K562 (cell line): ENCODE results near the gene NRTN. TPM values are rescaled to one million over a fixed set of nuclear protein-coding genes. Genes with fewer than 3 reads are reported as not detected.

Experiments
- BDP1 ChIP-seq: IDR thresholded peaks from 3 replicates; pipeline ENCODE4 v1.6.1; 2011; ENCODE audit not compliant: insufficient read length, insufficient read depth
- C11orf30 ChIP-seq: fragments of 450-650 bp; IDR thresholded peaks from 2 replicates; pipeline ENCODE4 v1.6.1; 2016; ENCODE audit warnings: low read depth, mild to moderate bottlenecking
- HES1 ChIP-seq: fragments of 450-650 bp; IDR thresholded peaks from 2 replicates; pipeline ENCODE4 v1.6.1; 2016; ENCODE audit warnings: low read depth, mild to moderate bottlenecking, moderate library complexity
- HIVEP1 ChIP-seq: fragments of 250-450 bp; sonication (Bioruptor Pico); IDR thresholded peaks from 2 replicates; pipeline ENCODE4 v1.4.0; 2020; ENCODE audit warnings: mild to moderate bottlenecking
- HLTF ChIP-seq: fragments of 450-650 bp; IDR thresholded peaks from 2 replicates; pipeline ENCODE4 v1.6.1; 2016
- MCM2 ChIP-seq: fragments of 450-650 bp; IDR thresholded peaks from 2 replicates; pipeline ENCODE4 v1.6.1; 2017; ENCODE audit warnings: low read depth, mild to moderate bottlenecking
- MEF2D ChIP-seq: conservative IDR thresholded peaks from 2 replicates; pipeline ENCODE4 v1.6.1; 2016; ENCODE audit warnings: low read depth, missing genetic modification characterization, missing compliant biosample characterization
- NR3C1 ChIP-seq: sonication (generic); formaldehyde crosslinking; IDR thresholded peaks from 2 replicates; pipeline ENCODE4 v1.8.1; 2022; ENCODE audit warnings: missing genetic modification reagents
- RREB1 ChIP-seq: fragments of 250-450 bp; sonication (Bioruptor Pico); IDR thresholded peaks from 2 replicates; pipeline ENCODE4 v1.4.0; 2020
- SMAD4 ChIP-seq: fragments of 250-450 bp; sonication (Bioruptor Pico); conservative IDR thresholded peaks from 2 replicates; pipeline ENCODE4 v1.8.0; 2021; ENCODE audit warnings: inconsistent platforms, mild to moderate bottlenecking, moderate library complexity
- STAT6 ChIP-seq: sonication (generic); formaldehyde crosslinking; IDR thresholded peaks from 2 replicates; pipeline ENCODE4 v1.8.1; 2023; ENCODE audit warnings: mild to moderate bottlenecking, missing genetic modification reagents
- THRB ChIP-seq: fragments of 450-650 bp; formaldehyde crosslinking; conservative IDR thresholded peaks from 2 replicates; pipeline ENCODE4 v1.4.0; 2022; ENCODE audit warnings: mild to moderate bottlenecking, missing genetic modification characterization
- ZC3H11A ChIP-seq: IDR thresholded peaks from 2 replicates; pipeline ENCODE4 v1.6.1; 2012; ENCODE audit warnings: low read depth, low read length, improper control_type of control experiment
- ZNF639 ChIP-seq, 2 experiments: fragments of 200-800 bp in 1 of 2; sonication (Bioruptor generic) in 1 of 2; sonication (generic) in 1 of 2; formaldehyde crosslinking in 1 of 2; IDR thresholded peaks in 1 of 2; conservative IDR thresholded peaks in 1 of 2; 2 replicates each; pipeline versions ENCODE4 v1.5.0 to v1.6.1; 2016 to 2020; ENCODE audit warnings: missing compliant biosample characterization in 1 of 2, missing genetic modification characterization in 1 of 2, missing genetic modification reagents in 1 of 2
- ZSCAN32 ChIP-seq: fragments of 450-650 bp; formaldehyde crosslinking; IDR thresholded peaks from 2 replicates; pipeline ENCODE4 v1.4.0; 2020; ENCODE audit warnings: mild to moderate bottlenecking, moderate library complexity
- polyA plus RNA-seq, 8 experiments: library from polyadenylated mRNA; depleted of rRNA in 4 of 8; stranded (reverse) in 5 of 8; unstranded in 3 of 8; fragments of >200 nt; fragmentation: Nextera tagmentation in 2 of 8; fragmentation: Illumina TruSeq in 1 of 8; extraction: Ambion mirVana in 2 of 8; extraction: Trizol in 1 of 8; gene quantifications; 2 replicates each; pipeline versions ENCODE4 v1.2.1 to v1.2.3, GENCODE V29; 2011 to 2014; ENCODE audit warnings: inconsistent platforms in 1 of 8, missing spikeins in 1 of 8
- total RNA-seq, 7 experiments: library from RNA; depleted of rRNA in 6 of 7; stranded (reverse); fragments of >200 nt in 6 of 7; fragmentation: Illumina TruSeq in 2 of 7; extraction: Trizol in 2 of 7; gene quantifications; 2 replicates each; pipeline versions ENCODE4 v1.2.1 to v1.2.3, GENCODE V29; 2011 to 2021; ENCODE audit warnings: low replicate concordance in 1 of 7

NRTN gene
- total and polyA plus RNA-seq, 9 of the 15 experiments (the other 6 are each of a cell fraction or from before 2014, with no cell fraction given): 0.62 to 8.1 (median 1.6) TPM; not detected in 2

GRCh38 chr19:5805462-5806132 lies 730 bp downstream of the NRTN start (continued):
- TF ChIP-seq RREB1 (CRISPR knock-in tag): no peak
- no peak for TF ChIP-seq NR3C1 (CRISPR knock-in tag)
- no peak for TF ChIP-seq HES1
- TF ChIP-seq C11orf30: no peak
- TF ChIP-seq SMAD4 (CRISPR knock-in tag): peak; percentile 51; the same call in 1 of the 2 replicates
- TF ChIP-seq HLTF: no peak
- TF ChIP-seq THRB (CRISPR knock-in tag): no peak
- TF ChIP-seq ZNF639 (CRISPR knock-in tag; conservative IDR thresholded peaks at IDR 0.05 in 1 of 2, IDR thresholded peaks at IDR 0.05 in 1 of 2): no peak
- TF ChIP-seq BDP1: no peak
- TF ChIP-seq MEF2D (tag): no peak
- TF ChIP-seq HIVEP1 (CRISPR knock-in tag): no peak
- TF ChIP-seq ZC3H11A: no peak
- no peak for TF ChIP-seq ZSCAN32 (CRISPR knock-in tag)
- TF ChIP-seq STAT6 (CRISPR knock-in tag): no peak
- TF ChIP-seq MCM2: no peak
